Stomach (tissue), 9 donors: Measurements from ENCODE around the gene PHLDB1. TPM values are rescaled to one million over a fixed set of nuclear protein-coding genes. Genes with fewer than 3 reads are reported as not detected.

Experiments used
- DNase-seq, 2 donors: peaks; one replicate each; pipeline versions ENCODE4 v3.0.0 to v3.0.0-alpha.2; 2013 to 2019
- H3K27ac ChIP-seq, 5 donors: fragments of 200-600 bp in 4 of 5; sonication (generic) in 4 of 5; one replicate each; pipeline ENCODE4 v1.5.1; 2013 to 2019; ENCODE audit warnings: mild to moderate bottlenecking in 1 of 5, moderate library complexity in 1 of 5
- H3K27me3 ChIP-seq, 3 donors: fragments of 200-600 bp; sonication (generic); one replicate each; pipeline ENCODE4 v1.5.1; 2017 to 2019; ENCODE audit warnings: mixed run types in 1 of 3
- H3K36me3 ChIP-seq, 4 donors: fragments of 200-600 bp; sonication (generic); 1 replicate in 3 of 4; 2 replicates in 1 of 4; pipeline ENCODE4 v1.5.1; 2016 to 2019
- H3K4me1 ChIP-seq, 4 donors: fragments of 200-600 bp; sonication (generic); one replicate each; pipeline ENCODE4 v1.5.1; 2016 to 2019
- H3K4me3 ChIP-seq, 4 donors: fragments of 200-600 bp; sonication (generic) in 3 of 4; one replicate each; pipeline ENCODE4 v1.5.1; 2016 to 2019; ENCODE audit warnings: mild to moderate bottlenecking in 1 of 4
- H3K9me3 ChIP-seq, 4 donors: fragments of 200-600 bp; sonication (generic); one replicate each; pipeline ENCODE4 v1.5.1; 2016 to 2019
- EP300 ChIP-seq: sonication (generic); formaldehyde crosslinking; IDR thresholded peaks from one replicate; pipeline ENCODE4 v1.6.1; 2017; ENCODE audit warnings: antibody characterized with exemption
- POLR2A ChIP-seq, 4 donors: fragments of 450-650 bp; IDR thresholded peaks; one replicate each; pipeline ENCODE4 v1.6.1; 2016; ENCODE audit warnings: antibody characterized with exemption in 4 of 4, control low read depth in 2 of 4, mild to moderate bottlenecking in 1 of 4, moderate library complexity in 1 of 4
- POLR2AphosphoS5 ChIP-seq, 3 donors: sonication (generic); formaldehyde crosslinking; IDR thresholded peaks; one replicate each; pipeline ENCODE4 v1.6.1; 2016; ENCODE audit warnings: antibody characterized with exemption in 3 of 3
- WGBS, 5 donors: extraction: QIAGEN DNeasy Blood & Tissue Kit in 3 of 5; methylation state at CpG; one replicate each; pipeline versions ENCODE4 v1.1.5 to v1.1.7; 2013 to 2018; 5-methylcytosine and 5-hydroxymethylcytosine counted together
- intact Hi-C: fragments of 100-400 bp; cut with DNase I; formaldehyde crosslinking; loops from one replicate; pipeline ENCODE4 v1.15.1; 2023; ENCODE audit warnings: low total_unique reads
- polyA plus RNA-seq, 3 donors: library from polyadenylated mRNA; stranded (reverse); fragments of 200-250 nt; gene quantifications; one replicate each; pipeline ENCODE4 v1.2.3, GENCODE V29; 2013
- total RNA-seq, 5 donors: library from RNA; depleted of rRNA; stranded (reverse); fragments of >200 nt; gene quantifications; one replicate each; pipeline versions ENCODE4 v1.1.0 to v1.2.3, GENCODE V29; 2014 to 2016
- TF ChIP-seq, protein P1 (sequence below), 7 experiments: fragments of 450-650 bp in 4 of 7; fragments of 200-600 bp in 3 of 7; sonication (generic) in 3 of 7; IDR thresholded peaks; one replicate each; pipeline ENCODE4 v1.5.1; 2016 to 2019; ENCODE audit warnings: antibody characterized with exemption in 7 of 7, control low read depth in 2 of 7, mild to moderate bottlenecking in 1 of 7
- donor health status: healthy with polysubstance abuse.
- donor health status: Bipolar disorder and iron deficiency.
- donor health status: healthy.

The PHLDB1 gene
- total and polyA plus RNA-seq, 8 donors = 28.4 to 291 (median 41.4) TPM

GRCh38 chr11:118657238-118657637, 49.8 kb downstream of the PHLDB1 start:
- peaks cover 8 to 21% (median 15%) of the 10 kb centered on the region in 4 donors for H3K4me1 ChIP-seq
- H3K4me3 ChIP-seq = no peak overlapping the region
- TF ChIP-seq POLR2A (IDR thresholded peaks at IDR 0.05) (no peak), EP300 (no peak), POLR2AphosphoS5 (IDR thresholded peaks at IDR 0.05) (no peak)
- TF ChIP-seq, protein P1, sequence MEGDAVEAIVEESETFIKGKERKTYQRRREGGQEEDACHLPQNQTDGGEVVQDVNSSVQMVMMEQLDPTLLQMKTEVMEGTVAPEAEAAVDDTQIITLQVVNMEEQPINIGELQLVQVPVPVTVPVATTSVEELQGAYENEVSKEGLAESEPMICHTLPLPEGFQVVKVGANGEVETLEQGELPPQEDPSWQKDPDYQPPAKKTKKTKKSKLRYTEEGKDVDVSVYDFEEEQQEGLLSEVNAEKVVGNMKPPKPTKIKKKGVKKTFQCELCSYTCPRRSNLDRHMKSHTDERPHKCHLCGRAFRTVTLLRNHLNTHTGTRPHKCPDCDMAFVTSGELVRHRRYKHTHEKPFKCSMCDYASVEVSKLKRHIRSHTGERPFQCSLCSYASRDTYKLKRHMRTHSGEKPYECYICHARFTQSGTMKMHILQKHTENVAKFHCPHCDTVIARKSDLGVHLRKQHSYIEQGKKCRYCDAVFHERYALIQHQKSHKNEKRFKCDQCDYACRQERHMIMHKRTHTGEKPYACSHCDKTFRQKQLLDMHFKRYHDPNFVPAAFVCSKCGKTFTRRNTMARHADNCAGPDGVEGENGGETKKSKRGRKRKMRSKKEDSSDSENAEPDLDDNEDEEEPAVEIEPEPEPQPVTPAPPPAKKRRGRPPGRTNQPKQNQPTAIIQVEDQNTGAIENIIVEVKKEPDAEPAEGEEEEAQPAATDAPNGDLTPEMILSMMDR (IDR thresholded peaks at IDR 0.05) = no peak
- H3K27ac ChIP-seq = no peak overlapping the region
- no peaks in the 10 kb centered on the region for H3K9me3 ChIP-seq
- WGBS, 5 donors = 86 to 96% (median 87%) methylated on average over 2 of the region's 2 CpGs
- H3K36me3 ChIP-seq = peaks cover 3 to 60% (median 57%) of the 10 kb centered on the region in 4 donors
- intact Hi-C loops = loop anchor here (5.0 kb wide), 1 partner anchor 50 kb away; the partner anchor contains the start of gene PHLDB1
- peaks cover 0 to 6% (median 0%) of the 10 kb centered on the region in 3 donors for H3K27me3 ChIP-seq
- DNase-seq = peak in 1 of 2 donors; percentile 26

DNA sequence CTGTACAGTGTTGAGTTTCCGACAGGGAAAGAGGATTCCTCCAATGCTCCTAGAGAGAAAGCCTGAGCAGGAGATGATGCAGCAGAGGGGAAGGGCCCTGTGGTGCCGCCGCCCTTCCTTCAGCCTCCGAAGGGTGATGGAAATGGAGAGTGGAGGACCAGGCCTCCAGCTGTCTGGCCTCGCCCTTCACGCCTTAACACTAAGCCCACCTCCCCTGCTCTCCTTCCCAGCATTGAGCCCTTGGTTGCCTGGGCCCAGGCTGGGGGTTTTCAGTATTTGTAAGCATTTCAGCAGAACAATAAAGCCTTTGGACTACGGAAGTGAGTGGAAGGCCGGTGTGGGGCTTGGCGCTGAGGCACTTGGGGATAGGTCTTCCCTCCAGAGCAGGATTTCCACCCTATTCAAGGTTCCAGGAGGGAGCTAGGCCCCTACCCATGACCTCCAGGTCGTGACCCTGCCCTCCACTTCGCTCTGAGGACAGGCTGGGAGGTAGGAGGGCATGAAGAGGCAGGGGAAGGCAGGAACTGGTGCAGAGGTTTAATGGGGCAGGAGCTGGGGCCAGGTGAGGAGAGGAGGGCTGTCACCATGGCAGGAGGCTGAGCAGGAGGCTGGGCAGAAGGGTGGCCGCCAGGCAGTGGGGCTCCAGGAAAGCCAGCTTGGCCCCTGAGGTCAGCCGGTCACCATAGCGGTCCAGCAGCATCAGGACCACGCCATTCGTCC, 50.5 kb downstream of the PHLDB1 start:
- Histone ChIP-seq H3K4me3 (no peak overlapping the region), H3K4me1 (peaks cover 8 to 16% (median 14%) of the 10 kb centered on the region in 4 donors), H3K27me3 (peaks cover 0 to 6% (median 0%) of the 10 kb centered on the region in 3 donors), H3K9me3 (no peaks in the 10 kb centered on the region), H3K36me3 (peaks cover 3 to 54% (median 51%) of the 10 kb centered on the region in 4 donors), H3K27ac (peak overlapping the region in 1 of 5 donors; percentile 34)
- DNase-seq = peak in 1 of 2 donors; percentile 19
- no peak for TF ChIP-seq POLR2A (IDR thresholded peaks at IDR 0.05)
- intact Hi-C loops = loop anchor here (5.0 kb wide), 1 partner anchor 51 kb away; the partner anchor contains the start of gene PHLDB1
- WGBS, 5 donors = 75 to 83% (median 80%) methylated on average over 11 to 16 of the region's 16 CpGs

DNA sequence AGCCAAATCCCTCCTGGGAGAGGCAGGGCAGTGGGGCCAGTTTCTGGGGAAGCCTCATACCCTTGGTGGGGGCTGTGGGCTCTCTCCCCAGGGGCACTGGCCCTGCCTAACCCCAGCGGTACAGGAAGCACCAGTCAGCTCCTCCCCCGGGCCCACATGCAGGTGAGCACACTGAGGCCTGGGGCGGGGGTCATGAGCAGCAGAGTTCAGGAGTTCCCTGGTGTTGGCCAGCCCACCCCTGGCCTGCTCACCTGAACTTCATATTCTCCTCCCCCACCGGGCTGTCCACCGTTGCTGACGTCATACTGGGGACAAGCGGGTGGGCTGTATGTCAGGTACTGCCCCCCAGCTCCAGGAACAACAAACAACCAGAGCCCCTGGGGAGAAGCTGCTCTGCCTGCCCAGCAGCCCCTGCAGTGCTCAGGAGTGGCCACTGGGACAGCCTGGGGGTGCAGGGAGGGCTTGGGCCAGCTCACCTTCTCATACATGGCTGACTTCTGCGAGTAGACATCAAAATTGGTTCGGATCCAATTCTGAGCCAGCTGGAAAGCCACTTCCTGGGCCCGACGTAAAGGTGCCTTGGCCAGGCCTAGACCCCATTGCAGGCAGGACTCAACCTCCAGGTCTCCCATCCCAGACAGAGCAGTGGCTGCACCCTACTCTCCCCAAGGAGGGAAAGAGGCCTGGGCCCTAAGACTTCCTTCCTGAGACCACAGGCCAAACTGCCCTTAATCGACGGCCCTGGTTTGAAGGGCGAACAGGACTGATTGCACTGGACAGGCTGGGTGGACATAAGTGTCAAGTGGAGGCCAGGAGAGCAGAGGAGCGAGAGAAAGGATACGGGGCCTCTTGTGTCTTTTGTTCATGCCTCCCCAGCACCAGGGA, 51.3 kb downstream of the PHLDB1 start:
- peak overlapping the region in 4 of 5 donors; percentile 35 to 61 (median 55) for H3K27ac ChIP-seq
- no peak for TF ChIP-seq EP300
- TF ChIP-seq POLR2AphosphoS5 (IDR thresholded peaks at IDR 0.05) = no peak
- no peak for TF ChIP-seq POLR2A (IDR thresholded peaks at IDR 0.05)
- TF ChIP-seq, protein P1 (IDR thresholded peaks at IDR 0.05) = no peak
- H3K4me3 ChIP-seq = no peak overlapping the region
- peak in 1 of 2 donors; percentile 45 for DNase-seq
- H3K27me3 ChIP-seq = peaks cover 0 to 6% (median 0%) of the 10 kb centered on the region in 3 donors
- no peaks in the 10 kb centered on the region for H3K9me3 ChIP-seq
- peaks cover 3 to 46% (median 43%) of the 10 kb centered on the region in 4 donors for H3K36me3 ChIP-seq
- intact Hi-C loops = loop anchor here (5.0 kb wide), 1 partner anchor 51 kb away; the partner anchor contains the start of gene PHLDB1
- WGBS, 5 donors = 42 to 56% (median 52%) methylated on average over 12 to 16 of the region's 16 CpGs
- peaks cover 8 to 16% (median 14%) of the 10 kb centered on the region in 4 donors for H3K4me1 ChIP-seq

DNA sequence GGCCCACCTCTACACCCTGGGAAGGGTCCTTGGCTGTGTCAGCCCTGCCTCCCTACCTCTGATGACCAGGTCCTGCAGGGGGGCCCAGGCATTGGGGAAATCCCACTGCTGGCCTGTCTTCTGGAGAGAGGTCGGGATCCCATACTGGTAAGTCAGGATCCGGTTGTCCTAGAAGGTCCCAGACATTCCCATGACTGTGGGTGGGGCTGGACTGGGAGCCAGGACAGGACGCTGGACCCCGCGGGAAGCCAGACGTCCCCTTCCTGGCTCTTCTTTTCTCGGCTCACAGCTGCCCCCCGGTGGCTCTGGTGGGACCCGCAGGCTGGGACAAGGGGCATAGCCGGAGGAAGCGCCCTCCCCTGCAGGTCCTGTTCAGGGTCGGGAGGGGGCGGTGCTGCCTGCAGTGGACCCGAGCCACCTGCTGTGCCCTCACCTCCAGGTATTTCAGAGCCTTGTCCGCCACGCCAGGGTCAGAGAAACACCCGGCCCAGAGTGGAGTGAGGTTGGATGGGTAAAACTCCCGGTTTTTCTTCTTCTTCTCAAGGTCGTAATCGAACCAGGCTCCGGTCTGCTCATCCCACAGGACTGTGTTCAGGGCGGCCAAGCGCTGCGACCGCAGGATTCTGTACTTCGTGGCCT, 52.0 kb downstream of the PHLDB1 start:
- TF ChIP-seq POLR2AphosphoS5 (IDR thresholded peaks at IDR 0.05) (peak in 2 of 3 donors; percentile 26 to 74), EP300 (no peak)
- TF ChIP-seq, protein P1 (IDR thresholded peaks at IDR 0.05) = peak in 5 of 7 experiments; percentile 94 to 98 (median 95)
- Histone ChIP-seq H3K36me3 (peaks cover 3 to 38% (median 37%) of the 10 kb centered on the region in 4 donors), H3K27me3 (peaks cover 0 to 6% (median 0%) of the 10 kb centered on the region in 3 donors), H3K27ac (peak overlapping the region in 4 of 5 donors; percentile 35 to 61 (median 55)), H3K4me3 (no peak overlapping the region), H3K9me3 (no peaks in the 10 kb centered on the region), H3K4me1 (peaks cover 8 to 16% (median 14%) of the 10 kb centered on the region in 4 donors)
- intact Hi-C loops = loop anchor here (5.0 kb wide), 1 partner anchor 52 kb away; the partner anchor contains the start of gene PHLDB1
- DNase-seq = peak; percentile 92 to 95
- 2 to 20% (median 12%) methylated on average over 8 to 26 of the region's 26 CpGs for WGBS, 5 donors
